ENCODE measurements around the gene RNF5.
A peak's percentile ranks its signal among the peaks of the same experiment; 100 is the strongest.
"Not testable (repeated sequence)": the region's sequence is repeated elsewhere in the genome, so short reads cannot be mapped to it uniquely, and the experiment has no call there.

Gene RNF5

GRCh38 chr6:32187009-32187709 lies 9.0 kb downstream of the RNF5 start:
- TF ChIP-seq CTCF (conservative IDR thresholded peaks at IDR 0.05; ENCODE audit: low read depth, low read length) = no peak
- no peak overlapping the region for H3K27ac ChIP-seq
- peaks cover 23% of the 10 kb centered on the region for H3K4me1 ChIP-seq (ENCODE audit: low read depth, poor library complexity, severe bottlenecking)

GRCh38 chr6:32187725-32188380 lies 9.6 kb downstream of the RNF5 start:
- not testable (repeated sequence) for H3K36me3 ChIP-seq (ENCODE audit: insufficient read depth); H2AFZ ChIP-seq (ENCODE audit: low read depth); H4K20me1 ChIP-seq (ENCODE audit: insufficient read depth); H3K4me2 ChIP-seq; H3K27me3 ChIP-seq (ENCODE audit: insufficient read depth, low read depth); H3K4me3 ChIP-seq (IDR thresholded peaks at IDR 0.05; ENCODE audit: insufficient read depth, low read depth, low read length); H3K9ac ChIP-seq; H3K27ac ChIP-seq
- peaks cover 11% of the 10 kb centered on the region for H3K79me2 ChIP-seq (ENCODE audit: insufficient read depth, low read depth)
- H3K4me1 ChIP-seq (ENCODE audit: low read depth, poor library complexity, severe bottlenecking) = peaks cover 30% of the 10 kb centered on the region

More at GRCh38 chr6:32187009-32187709, 9.0 kb downstream of the RNF5 start:
- H3K36me3 ChIP-seq (ENCODE audit: insufficient read depth) = no peaks in the 10 kb centered on the region
- H3K4me3 ChIP-seq (IDR thresholded peaks at IDR 0.05; ENCODE audit: insufficient read depth, low read depth, low read length) = no peak overlapping the region
- H3K79me2 ChIP-seq (ENCODE audit: insufficient read depth, low read depth) = peaks cover 11% of the 10 kb centered on the region
- H3K27me3 ChIP-seq (ENCODE audit: insufficient read depth, low read depth) = no peaks in the 10 kb centered on the region
- H4K20me1 ChIP-seq (ENCODE audit: insufficient read depth) = no peaks in the 10 kb centered on the region
- H3K9ac ChIP-seq = no peak overlapping the region
- H3K4me2 ChIP-seq = no peak overlapping the region
- no peak overlapping the region for H2AFZ ChIP-seq (ENCODE audit: low read depth)

GRCh38 chr6:32188381-32189068 lies 10.3 kb downstream of the RNF5 start:
- H3K79me2 ChIP-seq (ENCODE audit: insufficient read depth, low read depth) = peaks cover 11% of the 10 kb centered on the region

GRCh38 chr6:32189069-32189741 lies 11.0 kb downstream of the RNF5 start:
- peaks cover 42% of the 10 kb centered on the region for H3K4me1 ChIP-seq (ENCODE audit: low read depth, poor library complexity, severe bottlenecking)
- H3K36me3 ChIP-seq (ENCODE audit: insufficient read depth) = no peaks in the 10 kb centered on the region
- no peak overlapping the region for H3K4me3 ChIP-seq (IDR thresholded peaks at IDR 0.05; ENCODE audit: insufficient read depth, low read depth, low read length)
- peak overlapping the region; percentile 69 for H3K27ac ChIP-seq
- H2AFZ ChIP-seq (ENCODE audit: low read depth) = no peak overlapping the region
- TF ChIP-seq CTCF (conservative IDR thresholded peaks at IDR 0.05; ENCODE audit: low read depth, low read length) = no peak
- peaks cover 11% of the 10 kb centered on the region for H3K79me2 ChIP-seq (ENCODE audit: insufficient read depth, low read depth)
- H4K20me1 ChIP-seq (ENCODE audit: insufficient read depth) = no peaks in the 10 kb centered on the region
- peak overlapping the region; percentile 73 for H3K9ac ChIP-seq
- H3K27me3 ChIP-seq (ENCODE audit: insufficient read depth, low read depth) = no peaks in the 10 kb centered on the region
- peak overlapping the region; percentile 88 for H3K4me2 ChIP-seq

More at GRCh38 chr6:32188381-32189068, 10.3 kb downstream of the RNF5 start:
- no peak overlapping the region for H3K4me3 ChIP-seq (IDR thresholded peaks at IDR 0.05; ENCODE audit: insufficient read depth, low read depth, low read length)
- H3K9ac ChIP-seq = peak overlapping the region; percentile 73; the same call in 1 of the 2 replicates
- no peak for TF ChIP-seq CTCF (conservative IDR thresholded peaks at IDR 0.05; ENCODE audit: low read depth, low read length)
- H3K27me3 ChIP-seq (ENCODE audit: insufficient read depth, low read depth) = no peaks in the 10 kb centered on the region
- H3K4me1 ChIP-seq (ENCODE audit: low read depth, poor library complexity, severe bottlenecking) = peaks cover 36% of the 10 kb centered on the region
- no peaks in the 10 kb centered on the region for H3K36me3 ChIP-seq (ENCODE audit: insufficient read depth)
- peak overlapping the region; percentile 88 for H3K4me2 ChIP-seq
- H3K27ac ChIP-seq = no peak overlapping the region
- H4K20me1 ChIP-seq (ENCODE audit: insufficient read depth) = no peaks in the 10 kb centered on the region
- no peak overlapping the region for H2AFZ ChIP-seq (ENCODE audit: low read depth)
